GM12892 (cell line): ENCODE data around the gene C19orf44.

Source experiments
- POLR2A ChIP-seq: IDR thresholded peaks from 2 replicates; pipeline ENCODE4 v1.6.1; 2011; ENCODE audit warnings: low read depth, low read length, control low read depth
- POLR2AphosphoS5 ChIP-seq: IDR thresholded peaks from 2 replicates; pipeline ENCODE4 v1.6.1; 2011; ENCODE audit warnings: low read depth, low read length, control low read depth
- TAF1 ChIP-seq: IDR thresholded peaks from 2 replicates; pipeline ENCODE4 v1.6.1; 2011; ENCODE audit warnings: low read depth, mild to moderate bottlenecking, control low read depth, low read length, borderline replicate concordance

DNA sequence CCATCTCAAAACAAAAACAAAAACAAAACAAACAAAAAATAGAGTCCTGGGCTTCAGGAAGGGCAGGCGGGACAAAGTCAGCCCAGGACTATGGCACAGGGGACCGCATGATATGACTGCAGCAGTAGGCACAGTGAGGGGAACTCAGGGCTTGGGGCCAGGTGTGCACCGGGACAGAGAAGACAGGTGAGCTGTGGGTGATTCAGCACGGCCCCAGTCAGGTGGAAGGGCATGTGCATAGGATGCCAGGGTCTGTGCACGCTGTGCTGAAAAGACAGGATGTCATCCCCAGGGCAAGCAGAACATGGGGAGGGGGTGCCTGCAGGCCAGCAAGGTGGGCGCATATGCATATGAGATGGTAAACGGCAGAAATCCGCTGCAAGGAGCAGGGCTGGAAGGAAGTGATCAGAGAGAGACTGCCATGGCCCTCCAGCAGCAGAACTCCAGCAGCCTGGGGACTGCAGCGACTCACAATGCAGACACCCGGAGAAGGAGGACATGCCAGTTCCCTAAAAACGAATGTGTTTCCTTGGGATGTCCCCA lies 39.5 kb upstream of the C19orf44 start:
- TF ChIP-seq POLR2AphosphoS5: no peak
- no peak for TF ChIP-seq TAF1
- no peak for TF ChIP-seq POLR2A
